Uterus (tissue), 4 donors: Measurements from ENCODE around the gene PCDHA4. TPM values are rescaled to one million over a fixed set of nuclear protein-coding genes. Genes with fewer than 3 reads are reported as not detected.
A peak's percentile ranks its signal among the peaks of the same experiment; 100 is the strongest.
"Not testable (repeated sequence)": the region's sequence is repeated elsewhere in the genome, so short reads cannot be mapped to it uniquely, and the experiment has no call there.

Experiments used
- DNase-seq, 2 donors: peaks; one replicate each; pipeline ENCODE4 v3.0.0-alpha.2; 2019 to 2020
- H3K27ac ChIP-seq, 2 donors: fragments of 200-600 bp; sonication (generic); 1 replicate in 1 of 2; 2 replicates in 1 of 2; pipeline ENCODE4 v1.5.1; 2016 to 2018
- H3K27me3 ChIP-seq, 2 donors: fragments of 200-600 bp; sonication (generic); one replicate each; pipeline ENCODE4 v1.5.1; 2018 to 2019; ENCODE audit warnings: control low read depth in 1 of 2
- H3K36me3 ChIP-seq, 2 donors: fragments of 200-600 bp; sonication (generic); one replicate each; pipeline ENCODE4 v1.5.1; 2019; ENCODE audit warnings: control low read depth in 1 of 2
- H3K4me1 ChIP-seq, 2 donors: fragments of 200-600 bp; sonication (generic); one replicate each; pipeline ENCODE4 v1.5.1; 2018 to 2019; ENCODE audit warnings: control low read depth in 1 of 2
- H3K4me3 ChIP-seq, 2 donors: fragments of 200-600 bp; sonication (generic); 1 replicate in 1 of 2; 2 replicates in 1 of 2; pipeline ENCODE4 v1.5.1; 2018 to 2019; ENCODE audit warnings: mild to moderate bottlenecking in 1 of 2
- H3K9me3 ChIP-seq, 2 donors: fragments of 200-600 bp; sonication (generic); one replicate each; pipeline ENCODE4 v1.5.1; 2019; ENCODE audit warnings: control low read depth in 1 of 2
- CTCF ChIP-seq, 4 experiments: fragments of 200-600 bp in 2 of 4; fragments of 450-650 bp in 2 of 4; sonication (generic) in 2 of 4; IDR thresholded peaks; one replicate each; pipeline ENCODE4 v1.5.1; 2016 to 2019; ENCODE audit warnings: antibody characterized with exemption in 4 of 4, mild to moderate bottlenecking in 2 of 4, moderate library complexity in 1 of 4
- POLR2A ChIP-seq, 2 donors: fragments of 450-650 bp; IDR thresholded peaks; one replicate each; pipeline ENCODE4 v1.6.1; 2016; ENCODE audit warnings: antibody characterized with exemption in 2 of 2, mild to moderate bottlenecking in 1 of 2, moderate library complexity in 1 of 2
- intact Hi-C: fragments of 100-400 bp; cut with DNase I; formaldehyde crosslinking; loops from one replicate; pipeline ENCODE4 v1.15.1; 2023; ENCODE audit warnings: low total_unique reads
- total RNA-seq, 4 donors: library from RNA; depleted of rRNA in 3 of 4; stranded (reverse); fragments of >200 nt in 3 of 4; gene quantifications; one replicate each; pipeline versions ENCODE4 v1.1.0 to v1.2.4, GENCODE V29; 2014 to 2023
- donor health status: DM: yes; HTN: yes; CAD: no.

PCDHA4 gene
- total RNA-seq, 4 donors from 2014 or later, result 0.26 to 5.8 (median 0.59) TPM

DNA sequence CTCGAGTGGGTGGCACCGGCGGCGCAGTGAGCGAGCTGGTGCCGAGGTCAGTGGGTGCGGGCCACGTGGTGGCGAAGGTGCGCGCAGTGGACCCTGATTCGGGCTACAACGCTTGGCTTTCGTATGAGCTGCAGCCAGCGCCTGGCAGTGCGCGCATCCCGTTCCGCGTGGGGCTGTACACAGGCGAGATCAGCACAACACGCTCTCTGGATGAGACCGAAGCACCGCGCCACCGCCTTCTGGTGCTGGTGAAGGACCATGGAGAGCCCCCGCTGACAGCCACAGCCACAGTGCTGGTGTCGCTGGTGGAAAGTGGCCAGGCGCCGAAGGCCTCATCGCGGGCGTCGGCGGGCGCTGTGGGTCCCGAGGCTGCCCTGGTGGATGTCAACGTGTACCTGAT, 16.6 kb downstream of the PCDHA4 start:
- Histone ChIP-seq H3K36me3 (no peaks in the 10 kb centered on the region), H3K9me3 (peaks cover 0 to 13% of the 10 kb centered on the region in 2 donors), H3K4me1 (no peaks in the 10 kb centered on the region), H3K27me3 (peaks cover 0 to 12% of the 10 kb centered on the region in 2 donors), H3K4me3 (no peak overlapping the region), H3K27ac (no peak overlapping the region)
- TF ChIP-seq POLR2A (IDR thresholded peaks at IDR 0.05) (no peak), CTCF (IDR thresholded peaks at IDR 0.05) (no peak)
- no peak for DNase-seq
- intact Hi-C loops, result no loop called here

GRCh38 chr5:140827704-140828361, 21.0 kb downstream of the PCDHA4 start, which contains the start of gene PCDHA6:
Gene PCDHA6 (plus strand): TSS chr5:140827960. CDS start chr5:140828092, 132 bp downstream.
- TF ChIP-seq POLR2A (IDR thresholded peaks at IDR 0.05), result no peak
- peak in 1 of 4 experiments; percentile 30 for TF ChIP-seq CTCF (IDR thresholded peaks at IDR 0.05)
- intact Hi-C loops, result no loop called here
- Histone ChIP-seq H3K27me3 (no peaks in the 10 kb centered on the region), H3K9me3 (peaks cover 0 to 16% of the 10 kb centered on the region in 2 donors), H3K36me3 (no peaks in the 10 kb centered on the region), H3K27ac (no peak within 1 kb of the TSS), H3K4me1 (no peaks in the 10 kb centered on the region), H3K4me3 (peak within 1 kb of the TSS; percentile 19 to 21)
- DNase-seq, result no peak

DNA sequence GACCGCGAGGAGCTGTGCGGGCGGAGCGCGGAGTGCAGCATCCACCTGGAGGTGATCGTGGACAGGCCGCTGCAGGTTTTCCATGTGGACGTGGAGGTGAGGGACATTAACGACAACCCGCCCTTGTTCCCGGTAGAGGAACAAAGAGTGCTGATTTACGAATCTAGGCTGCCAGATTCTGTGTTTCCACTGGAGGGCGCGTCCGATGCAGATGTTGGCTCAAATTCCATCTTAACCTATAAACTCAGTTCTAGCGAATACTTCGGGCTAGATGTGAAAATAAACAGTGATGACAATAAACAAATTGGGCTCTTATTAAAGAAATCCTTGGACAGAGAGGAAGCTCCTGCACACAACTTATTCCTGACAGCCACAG, 21.5 kb downstream of the PCDHA4 start:
- intact Hi-C loops, result no loop called here
- no peaks in the 10 kb centered on the region for H3K36me3 ChIP-seq
- TF ChIP-seq POLR2A (IDR thresholded peaks at IDR 0.05) (no peak), CTCF (IDR thresholded peaks at IDR 0.05) (peak in 1 of 4 experiments; percentile 8)
- peak overlapping the region in 1 of 2 donors; percentile 21 for H3K4me3 ChIP-seq
- peaks cover 0 to 16% of the 10 kb centered on the region in 2 donors for H3K9me3 ChIP-seq
- no peaks in the 10 kb centered on the region for H3K4me1 ChIP-seq
- no peak overlapping the region for H3K27ac ChIP-seq
- no peak for DNase-seq
- no peaks in the 10 kb centered on the region for H3K27me3 ChIP-seq

DNA sequence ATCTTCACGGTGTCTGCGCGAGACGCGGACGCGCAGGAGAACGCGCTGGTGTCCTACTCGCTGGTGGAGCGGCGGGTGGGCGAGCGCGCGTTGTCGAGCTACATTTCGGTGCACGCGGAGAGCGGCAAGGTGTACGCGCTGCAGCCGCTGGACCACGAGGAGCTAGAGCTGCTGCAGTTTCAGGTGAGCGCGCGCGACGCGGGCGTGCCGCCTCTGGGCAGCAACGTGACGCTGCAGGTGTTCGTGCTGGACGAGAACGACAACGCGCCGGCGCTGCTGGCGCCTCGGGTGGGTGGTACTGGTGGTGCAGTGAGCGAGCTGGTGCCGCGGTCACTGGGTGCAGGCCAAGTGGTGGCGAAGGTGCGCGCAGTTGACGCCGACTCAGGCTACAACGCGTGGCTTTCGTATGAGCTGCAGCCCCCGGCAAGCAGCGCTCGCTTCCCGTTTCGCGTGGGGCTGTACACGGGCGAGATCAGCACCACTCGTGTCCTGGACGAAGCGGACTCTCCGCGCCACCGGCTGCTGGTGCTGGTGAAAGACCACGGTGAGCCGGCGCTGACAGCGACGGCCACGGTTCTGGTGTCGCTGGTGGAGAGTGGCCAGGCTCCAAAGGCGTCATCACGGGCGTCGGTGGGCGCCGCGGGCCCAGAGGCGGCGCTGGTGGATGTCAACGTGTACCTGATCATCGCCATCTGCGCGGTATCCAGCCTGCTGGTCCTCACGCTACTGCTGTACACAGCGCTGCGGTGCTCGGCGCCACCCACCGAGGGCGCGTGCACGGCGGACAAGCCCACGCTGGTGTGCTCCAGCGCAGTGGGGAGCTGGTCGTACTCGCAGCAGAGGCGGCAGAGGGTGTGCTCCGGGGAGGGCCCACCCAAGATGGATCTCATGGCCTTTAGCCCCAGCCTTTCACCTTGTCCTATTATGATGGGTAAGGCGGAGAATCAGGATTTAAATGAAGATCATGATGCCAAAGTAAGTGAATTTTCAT, 22.9 kb downstream of the PCDHA4 start:
- DNase-seq, H3K36me3 ChIP-seq, intact Hi-C loops, H3K4me3 ChIP-seq, H3K4me1 ChIP-seq, H3K27me3 ChIP-seq, H3K27ac ChIP-seq: not testable (repeated sequence)
- peaks cover 0 to 20% of the 10 kb centered on the region in 2 donors for H3K9me3 ChIP-seq

DNA sequence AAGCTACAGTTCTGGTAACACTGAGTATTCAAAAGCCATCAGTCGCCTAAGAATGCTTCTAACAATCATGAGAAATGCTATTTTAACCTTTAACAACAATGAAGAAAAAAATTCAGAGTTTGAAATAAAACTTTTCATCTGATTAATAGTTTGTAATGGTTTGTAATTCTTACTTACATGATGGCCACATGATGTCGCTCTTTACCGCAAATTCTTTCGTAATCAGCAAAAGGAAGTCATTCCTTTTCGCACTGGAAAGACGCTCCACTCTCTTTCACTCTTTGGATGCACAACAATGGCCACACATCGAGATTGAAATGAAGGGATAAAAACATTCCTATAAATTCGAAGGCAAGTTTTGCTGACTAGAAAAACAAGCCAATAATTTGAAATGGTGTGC, 27.1 kb downstream of the PCDHA4 start, which contains the start of gene PCDHA7:
Gene PCDHA7 (plus strand): TSS at position 277 of the 400 bp plus-strand sequence. CDS start 115 bp downstream, at position 392.
- Histone ChIP-seq H3K36me3 (no peaks in the 10 kb centered on the region), H3K27ac (no peak within 1 kb of the TSS), H3K9me3 (peaks cover 0 to 12% of the 10 kb centered on the region in 2 donors), H3K4me1 (no peaks in the 10 kb centered on the region), H3K27me3 (peaks cover 0 to 3% of the 10 kb centered on the region in 2 donors), H3K4me3 (peak within 1 kb of the TSS in 1 of 2 donors; percentile 11)
- intact Hi-C loops, result no loop called here
- TF ChIP-seq CTCF (IDR thresholded peaks at IDR 0.05) (peak in 1 of 4 experiments; percentile 15), POLR2A (IDR thresholded peaks at IDR 0.05) (no peak)
- DNase-seq, result no peak

- H3K36me3 ChIP-seq, H3K27me3 ChIP-seq, H3K27ac ChIP-seq, DNase-seq, H3K4me1 ChIP-seq, intact Hi-C loops: not testable (repeated sequence)
- Histone ChIP-seq H3K9me3 (peaks cover 0 to 12% of the 10 kb centered on the region in 2 donors), H3K4me3 (peak overlapping the region in 1 of 2 donors; percentile 11)
These were observed 27.7 kb downstream of the PCDHA4 start for GRCh38 chr5:140834439-140835008.
